Measurements from ENCODE around the gene BAIAP2. TPM values are rescaled to one million over a fixed set of nuclear protein-coding genes. Genes with fewer than 3 reads are reported as not detected.

Gene BAIAP2
- total and polyA plus RNA-seq, 2 of the 13 experiments (the other 11 are each of a cell fraction or from before 2014, with no cell fraction given) = 22.5 to 24.0 TPM

GRCh38 chr17:81037798-81038733 is 3.1 kb downstream of the BAIAP2 start:
- Histone ChIP-seq H3K9me3 (ENCODE audit: low read length) (no peaks in the 10 kb centered on the region), H3K27ac (ENCODE audit: extremely low read length, insufficient read depth, low read length) (no peak overlapping the region), H4K20me1 (ENCODE audit: insufficient read depth, low read length) (peaks cover 41% of the 10 kb centered on the region), H3K79me2 (ENCODE audit: insufficient read depth, low read length) (peaks cover 67% of the 10 kb centered on the region), H3K4me1 (ENCODE audit: insufficient read depth, low read length) (peaks cover 84% of the 10 kb centered on the region), H2AFZ (ENCODE audit: low read length) (no peak overlapping the region), H3K4me2 (ENCODE audit: low read depth, low read length) (peak overlapping the region; percentile 96), H3K9ac (ENCODE audit: insufficient read depth, low read depth, low read length) (no peak overlapping the region), H3K36me3 (replicated peaks in 1 of 2; ENCODE audit: control insufficient read depth in 1 of 2, insufficient read depth in 2 of 2, low read length in 2 of 2) (peaks cover 0 to 4% of the 10 kb centered on the region in 2 experiments; a peak in 3 of 5 replicates), H3K27me3 (ENCODE audit: control insufficient read depth in 1 of 2, insufficient read depth in 2 of 2, low read length in 2 of 2) (peaks cover 0 to 6% of the 10 kb centered on the region in 2 experiments; a peak in 1 of 5 replicates), H3K4me3 (replicated peaks in 1 of 3; ENCODE audit: insufficient read depth in 1 of 3, low read depth in 2 of 3, low read length in 3 of 3) (peak overlapping the region in 1 of 3 experiments; percentile 76; a peak in 1 of 6 replicates)
- ATAC-seq (peak; percentile 11; the same call in 2 of the 3 replicates), FAIRE-seq (peak; percentile 28), DNase-seq (ENCODE audit: low spot score) (no peak)
- 81% methylated on average over 29 of the region's 30 CpGs for WGBS (ENCODE audit: low lambda C conversion rate)
- intact Hi-C loops (cut with micrococcal nuclease; ENCODE audit: unreplicated experiment) (no loop called here), in situ Hi-C loops (cut with HindIII; ENCODE audit: extremely low pct_ligation_motif_present, low pct_unique_long_range_greater_than_20kb) (no loop called here)
- no TSS peak for BruUV-seq (replicated peaks)
- POLR2A ChIA-PET = interaction anchor here (0.7 to 2.4 kb wide), 4 partner anchors 10 to 63 kb away, joined by 3 to 8 read pairs (median 5); no protein-coding TSS in a partner anchor
- CTCF ChIA-PET (ENCODE audit: low intra/inter-chr PET ratio, low total read pairs) = no interaction called here
- TF ChIP-seq TARDBP (CRISPR knock-in tag; IDR thresholded peaks at IDR 0.05) (no peak), NBN (conservative IDR thresholded peaks at IDR 0.05) (no peak), PCBP1 (IDR thresholded peaks at IDR 0.05; ENCODE audit: borderline replicate concordance, low read depth, low read length) (no peak), ZNF788 (CRISPR knock-in tag; IDR thresholded peaks at IDR 0.05; ENCODE audit: borderline replicate concordance) (no peak), ZNF781 (CRISPR knock-in tag; IDR thresholded peaks at IDR 0.05; ENCODE audit: borderline replicate concordance, not compliant biosample characterization) (no peak), TOPORS (CRISPR knock-in tag; IDR thresholded peaks at IDR 0.05) (no peak), KMT2A (CRISPR knock-in tag; IDR thresholded peaks at IDR 0.05) (no peak), ZMYM2 (CRISPR knock-in tag; IDR thresholded peaks at IDR 0.05) (0 out of 2 replicates have a peak, but pooled peaks have one; percentile 23), ZNF569 (CRISPR knock-in tag; IDR thresholded peaks at IDR 0.05; ENCODE audit: borderline replicate concordance) (no peak), HNRNPL (IDR thresholded peaks at IDR 0.05; ENCODE audit: low read depth, low read length) (0 out of 2 replicates have a peak, but pooled peaks have one; percentile 23), NAIF1 (CRISPR knock-in tag; IDR thresholded peaks at IDR 0.05; ENCODE audit: borderline replicate concordance) (no peak), PHF20 (CRISPR knock-in tag; IDR thresholded peaks at IDR 0.05) (no peak), HNRNPLL (IDR thresholded peaks at IDR 0.05; ENCODE audit: low read depth, low read length, poor library complexity, severe bottlenecking) (peak; percentile 2), ONECUT2 (CRISPR knock-in tag; IDR thresholded peaks at IDR 0.05) (no peak), GPN1 (CRISPR knock-in tag; IDR thresholded peaks at IDR 0.05; ENCODE audit: borderline replicate concordance) (no peak), ZNF703 (CRISPR knock-in tag; IDR thresholded peaks at IDR 0.05; ENCODE audit: borderline replicate concordance) (no peak)
- TF ChIP-seq, protein P1, sequence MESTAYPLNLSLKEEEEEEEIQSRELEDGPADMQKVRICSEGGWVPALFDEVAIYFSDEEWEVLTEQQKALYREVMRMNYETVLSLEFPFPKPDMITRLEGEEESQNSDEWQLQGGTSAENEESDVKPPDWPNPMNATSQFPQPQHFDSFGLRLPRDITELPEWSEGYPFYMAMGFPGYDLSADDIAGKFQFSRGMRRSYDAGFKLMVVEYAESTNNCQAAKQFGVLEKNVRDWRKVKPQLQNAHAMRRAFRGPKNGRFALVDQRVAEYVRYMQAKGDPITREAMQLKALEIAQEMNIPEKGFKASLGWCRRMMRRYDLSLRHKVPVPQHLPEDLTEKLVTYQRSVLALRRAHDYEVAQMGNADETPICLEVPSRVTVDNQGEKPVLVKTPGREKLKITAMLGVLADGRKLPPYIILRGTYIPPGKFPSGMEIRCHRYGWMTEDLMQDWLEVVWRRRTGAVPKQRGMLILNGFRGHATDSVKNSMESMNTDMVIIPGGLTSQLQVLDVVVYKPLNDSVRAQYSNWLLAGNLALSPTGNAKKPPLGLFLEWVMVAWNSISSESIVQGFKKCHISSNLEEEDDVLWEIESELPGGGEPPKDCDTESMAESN (CRISPR knock-in tag; conservative IDR thresholded peaks at IDR 0.05) = no peak
- TF ChIP-seq, protein P2, sequence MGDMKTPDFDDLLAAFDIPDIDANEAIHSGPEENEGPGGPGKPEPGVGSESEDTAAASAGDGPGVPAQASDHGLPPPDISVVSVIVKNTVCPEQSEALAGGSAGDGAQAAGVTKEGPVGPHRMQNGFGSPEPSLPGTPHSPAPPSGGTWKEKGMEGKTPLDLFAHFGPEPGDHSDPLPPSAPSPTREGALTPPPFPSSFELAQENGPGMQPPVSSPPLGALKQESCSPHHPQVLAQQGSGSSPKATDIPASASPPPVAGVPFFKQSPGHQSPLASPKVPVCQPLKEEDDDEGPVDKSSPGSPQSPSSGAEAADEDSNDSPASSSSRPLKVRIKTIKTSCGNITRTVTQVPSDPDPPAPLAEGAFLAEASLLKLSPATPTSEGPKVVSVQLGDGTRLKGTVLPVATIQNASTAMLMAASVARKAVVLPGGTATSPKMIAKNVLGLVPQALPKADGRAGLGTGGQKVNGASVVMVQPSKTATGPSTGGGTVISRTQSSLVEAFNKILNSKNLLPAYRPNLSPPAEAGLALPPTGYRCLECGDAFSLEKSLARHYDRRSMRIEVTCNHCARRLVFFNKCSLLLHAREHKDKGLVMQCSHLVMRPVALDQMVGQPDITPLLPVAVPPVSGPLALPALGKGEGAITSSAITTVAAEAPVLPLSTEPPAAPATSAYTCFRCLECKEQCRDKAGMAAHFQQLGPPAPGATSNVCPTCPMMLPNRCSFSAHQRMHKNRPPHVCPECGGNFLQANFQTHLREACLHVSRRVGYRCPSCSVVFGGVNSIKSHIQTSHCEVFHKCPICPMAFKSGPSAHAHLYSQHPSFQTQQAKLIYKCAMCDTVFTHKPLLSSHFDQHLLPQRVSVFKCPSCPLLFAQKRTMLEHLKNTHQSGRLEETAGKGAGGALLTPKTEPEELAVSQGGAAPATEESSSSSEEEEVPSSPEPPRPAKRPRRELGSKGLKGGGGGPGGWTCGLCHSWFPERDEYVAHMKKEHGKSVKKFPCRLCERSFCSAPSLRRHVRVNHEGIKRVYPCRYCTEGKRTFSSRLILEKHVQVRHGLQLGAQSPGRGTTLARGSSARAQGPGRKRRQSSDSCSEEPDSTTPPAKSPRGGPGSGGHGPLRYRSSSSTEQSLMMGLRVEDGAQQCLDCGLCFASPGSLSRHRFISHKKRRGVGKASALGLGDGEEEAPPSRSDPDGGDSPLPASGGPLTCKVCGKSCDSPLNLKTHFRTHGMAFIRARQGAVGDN (CRISPR knock-in tag; IDR thresholded peaks at IDR 0.05) = peak; percentile 17; the same call in 1 of the 2 replicates
